ENCODE data around the gene EGR1. TPM values are rescaled to one million over a fixed set of nuclear protein-coding genes. Genes with fewer than 3 reads are reported as not detected.

EGR1 gene
- total RNA-seq, 2 experiments from 2014 or later, result 10.0 to 10.7 TPM

GRCh38 chr5:138508958-138509357 is 43.7 kb downstream of the EGR1 start:
- ATAC-seq (no peak), DNase-seq (no peak)
- H3K27ac Mint-ChIP-seq, result no peak overlapping the region
- no peaks in the 10 kb centered on the region for H3K4me1 Mint-ChIP-seq
- CTCF ChIA-PET, result interaction anchor here (2.2 kb wide), 1 partner anchor 59 kb away, joined by 12 read pairs; no protein-coding TSS in a partner anchor
- peaks cover 38% of the 10 kb centered on the region for H3K36me3 Mint-ChIP-seq
- no peak overlapping the region for H3K4me3 Mint-ChIP-seq
- no peaks in the 10 kb centered on the region for H3K9me3 Mint-ChIP-seq (ENCODE audit: low read depth)
- H3K27me3 Mint-ChIP-seq, result no peaks in the 10 kb centered on the region

- CTCF ChIA-PET, result interaction anchor here (1.3 kb wide), 1 partner anchor 18 kb away, joined by 3 read pairs; no protein-coding TSS in a partner anchor
- ATAC-seq, result no peak
- DNase-seq, result no peak
- no peaks in the 10 kb centered on the region for H3K9me3 Mint-ChIP-seq (ENCODE audit: low read depth)
- H3K36me3 Mint-ChIP-seq, result peaks cover 60% of the 10 kb centered on the region
- no peaks in the 10 kb centered on the region for H3K4me1 Mint-ChIP-seq
- no peaks in the 10 kb centered on the region for H3K27me3 Mint-ChIP-seq
- H3K27ac Mint-ChIP-seq, result no peak overlapping the region
- H3K4me3 Mint-ChIP-seq, result no peak overlapping the region
These were observed 48.7 kb downstream of the EGR1 start for GRCh38 chr5:138514021-138514420.

- Mint-ChIP-seq H3K36me3 (peaks cover 51% of the 10 kb centered on the region), H3K4me1 (peaks cover 3% of the 10 kb centered on the region), H3K27ac (no peak overlapping the region), H3K27me3 (no peaks in the 10 kb centered on the region), H3K4me3 (no peak overlapping the region), H3K9me3 (ENCODE audit: low read depth) (no peaks in the 10 kb centered on the region)
- CTCF ChIA-PET, result interaction anchor here (1.1 to 2.2 kb wide), 3 partner anchors 12 to 28 kb away, joined by 3 to 11 read pairs (median 5); no protein-coding TSS in a partner anchor
- ATAC-seq (no peak), DNase-seq (no peak)
These were observed 50.4 kb downstream of the EGR1 start for GRCh38 chr5:138515556-138516245.

GRCh38 chr5:138517437-138517836 is 52.2 kb downstream of the EGR1 start:
- H3K4me1 Mint-ChIP-seq, result peaks cover 8% of the 10 kb centered on the region
- DNase-seq (no peak), ATAC-seq (no peak)
- peaks cover 43% of the 10 kb centered on the region for H3K36me3 Mint-ChIP-seq
- CTCF ChIA-PET, result interaction anchor here (2.2 kb wide), 1 partner anchor 14 kb away, joined by 11 read pairs; no protein-coding TSS in a partner anchor
- no peak overlapping the region for H3K4me3 Mint-ChIP-seq
- H3K27ac Mint-ChIP-seq, result no peak overlapping the region
- no peaks in the 10 kb centered on the region for H3K27me3 Mint-ChIP-seq
- no peaks in the 10 kb centered on the region for H3K9me3 Mint-ChIP-seq (ENCODE audit: low read depth)

Other genes starting within 250 kb of the EGR1 start
- gene GFRA3, start 190.9 kb upstream of the EGR1 start, total RNA-seq, result under 1 TPM; 0.15 to 0.19 TPM
- 10 to 100 TPM; 14.9 to 21.3 TPM for gene CDC25C, start 133.7 kb upstream of the EGR1 start, total RNA-seq
- gene FAM53C, start 127.2 kb upstream of the EGR1 start, total RNA-seq, result 10 to 100 TPM; 30.5 to 33.5 TPM
- 10 to 100 TPM; 57.4 to 60.5 TPM for gene KDM3B, start 112.8 kb upstream of the EGR1 start, total RNA-seq
- gene REEP2, start 26.4 kb upstream of the EGR1 start, total RNA-seq, result 1 to 10 TPM; 1.7 to 5.4 TPM
- 100 to 1,000 TPM in 1 of 2 experiments, 10 to 100 TPM in 1; 92.2 to 134 TPM for gene ETF1, start 77.8 kb downstream of the EGR1 start, total RNA-seq
- 100 to 1,000 TPM; 208 to 309 TPM for gene HSPA9, start 109.9 kb downstream of the EGR1 start, total RNA-seq